ENCODE measurements around the gene ABL2.
"Not testable (repeated sequence)": the region's sequence is repeated elsewhere in the genome, so short reads cannot be mapped to it uniquely, and the experiment has no call there.

ABL2 gene

GRCh38 chr1:179168536-179168935 is 60.9 kb downstream of the ABL2 start:
- peak; percentile 63 for DNase-seq

- no peak for DNase-seq
These were observed 61.5 kb downstream of the ABL2 start for GRCh38 chr1:179167955-179168354.

GRCh38 chr1:179167418-179167777 is 62.1 kb downstream of the ABL2 start:
- no peak for DNase-seq

- DNase-seq = no peak
These were observed 62.6 kb downstream of the ABL2 start for GRCh38 chr1:179166663-179167417.

GRCh38 chr1:179164494-179164893 is 65.0 kb downstream of the ABL2 start:
- DNase-seq = no peak

- no peak for DNase-seq
These were observed 72.8 kb downstream of the ABL2 start for GRCh38 chr1:179156708-179157107.

GRCh38 chr1:179156026-179156425 is 73.5 kb downstream of the ABL2 start:
- DNase-seq = no peak

- DNase-seq = no peak
These were observed 73.9 kb downstream of the ABL2 start for GRCh38 chr1:179155615-179156014.

GRCh38 chr1:179154437-179154836 is 75.0 kb downstream of the ABL2 start:
- DNase-seq = no peak

- no peak for DNase-seq
These were observed 76.3 kb downstream of the ABL2 start for GRCh38 chr1:179153217-179153616.

GRCh38 chr1:179151908-179152682 is 77.4 kb downstream of the ABL2 start:
- DNase-seq = no peak

- DNase-seq = no peak
These were observed 82.6 kb downstream of the ABL2 start for GRCh38 chr1:179146911-179147310.

GRCh38 chr1:179146476-179146875 is 83.0 kb downstream of the ABL2 start:
- DNase-seq = no peak

GRCh38 chr1:179145521-179145920 is 84.0 kb downstream of the ABL2 start:
- DNase-seq = no peak

- DNase-seq = no peak
These were observed 84.9 kb downstream of the ABL2 start for GRCh38 chr1:179144626-179145025.

- DNase-seq = peak; percentile 80
These were observed 86.2 kb downstream of the ABL2 start for GRCh38 chr1:179143322-179143721.

GRCh38 chr1:179142889-179143299 is 86.6 kb downstream of the ABL2 start:
- peak; percentile 97 for DNase-seq

GRCh38 chr1:179141592-179142251 is 87.8 kb downstream of the ABL2 start:
- peak; percentile 87 for DNase-seq

GRCh38 chr1:179138755-179139154 is 90.7 kb downstream of the ABL2 start:
- DNase-seq = not testable (repeated sequence)

- DNase-seq = no peak
These were observed 91.7 kb downstream of the ABL2 start for GRCh38 chr1:179137617-179138255.

- not testable (repeated sequence) for DNase-seq
These were observed 93.8 kb downstream of the ABL2 start for GRCh38 chr1:179135707-179136106.

GRCh38 chr1:179135168-179135567 is 94.3 kb downstream of the ABL2 start:
- DNase-seq = not testable (repeated sequence)
